ENCODE data around the gene SRRM3. TPM values are rescaled to one million over a fixed set of nuclear protein-coding genes. Genes with fewer than 3 reads are reported as not detected.

SRRM3 gene
- total and polyA plus RNA-seq, 9 of the 15 experiments (the other 6 are each of a cell fraction or from before 2014, with no cell fraction given) = 0.04 to 0.91 (median 0.46) TPM; not detected in 2

- TF ChIP-seq STAT5A (IDR thresholded peaks at IDR 0.05; ENCODE audit: borderline replicate concordance, low read length) (no peak), TFAM (CRISPR knock-in tag; conservative IDR thresholded peaks at IDR 0.05) (no peak), ELF2 (CRISPR knock-in tag; IDR thresholded peaks at IDR 0.05) (no peak), TARDBP (IDR thresholded peaks at IDR 0.05) (no peak), ZNF277 (CRISPR knock-in tag; IDR thresholded peaks at IDR 0.05; ENCODE audit: borderline replicate concordance) (no peak), BDP1 (IDR thresholded peaks at IDR 0.05; ENCODE audit: insufficient read depth, insufficient read length) (no peak), HIVEP1 (CRISPR knock-in tag; IDR thresholded peaks at IDR 0.05) (no peak), PTRF (tag; IDR thresholded peaks at IDR 0.05) (no peak), ASH1L (IDR thresholded peaks at IDR 0.05; ENCODE audit: borderline replicate concordance, low read depth, partially characterized antibody) (no peak), ZSCAN29 (IDR thresholded peaks at IDR 0.05) (no peak), LCOR (CRISPR knock-in tag; IDR thresholded peaks at IDR 0.05) (no peak), HNRNPK (IDR thresholded peaks at IDR 0.05; ENCODE audit: low read depth, low read length, poor library complexity, severe bottlenecking) (no peak)
Measured at GRCh38 chr7:76220185-76221057, 18.7 kb downstream of the SRRM3 start (continued).

Measured in K562 (cell line).